ENCODE data around the gene TRAPPC14. TPM values are rescaled to one million over a fixed set of nuclear protein-coding genes. Genes with fewer than 3 reads are reported as not detected.
A peak's percentile ranks its signal among the peaks of the same experiment; 100 is the strongest.

TRAPPC14 gene
- total and polyA plus RNA-seq, 2 of the 13 experiments (the other 11 are each of a cell fraction or from before 2014, with no cell fraction given) = 4.7 to 9.6 TPM

DNA sequence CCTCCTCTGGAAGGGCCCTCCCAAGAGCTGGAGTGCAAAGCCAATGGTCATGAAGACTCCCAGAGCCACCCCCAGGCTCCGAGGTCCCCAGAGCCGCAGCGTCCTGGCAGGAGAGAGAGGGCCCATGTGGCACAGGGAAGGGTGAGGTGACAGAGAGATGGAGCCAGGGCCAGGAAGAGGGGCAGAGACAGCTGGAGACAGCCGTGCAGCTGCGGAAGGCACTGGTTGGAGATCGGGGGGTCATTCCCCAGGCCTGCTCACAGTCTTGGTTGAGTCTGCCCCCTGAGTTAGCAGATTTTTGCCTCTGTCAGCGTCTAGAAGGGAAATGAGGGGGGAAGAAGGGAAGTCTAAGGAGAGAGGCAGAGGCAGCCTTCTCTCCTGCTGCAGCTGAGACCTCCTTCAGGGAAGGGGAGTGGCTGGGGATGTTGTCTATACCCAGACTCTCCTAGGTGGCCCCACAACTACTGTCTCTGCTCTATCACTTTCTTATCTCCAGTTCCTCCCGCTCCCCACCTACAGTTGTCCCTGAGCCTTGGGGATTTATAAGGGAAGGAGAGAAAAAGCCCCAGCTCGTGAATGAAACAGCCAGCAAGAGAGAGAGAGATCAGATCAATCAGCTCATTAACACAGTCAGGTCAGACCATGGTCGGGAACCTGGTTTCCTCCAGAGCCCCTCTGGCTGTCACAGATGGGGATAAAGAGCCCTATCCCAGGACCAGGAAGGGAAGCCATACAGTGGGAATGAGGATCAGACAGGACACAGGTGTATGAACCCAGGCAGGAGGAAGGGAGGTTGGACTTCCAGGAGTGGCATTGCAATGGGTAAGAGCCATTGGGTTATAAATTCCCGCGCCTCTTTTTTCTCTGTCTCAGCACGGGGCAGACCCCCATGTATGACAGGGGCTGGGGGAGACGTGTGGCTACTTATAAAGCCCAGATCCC lies 8.7 kb upstream of the TRAPPC14 start:
- H3K79me2 ChIP-seq (ENCODE audit: insufficient read depth, low read length) = no peaks in the 10 kb centered on the region
- H3K4me2 ChIP-seq (ENCODE audit: low read depth, low read length) = peak overlapping the region; percentile 93
- in situ Hi-C loops (cut with HindIII; ENCODE audit: extremely low pct_ligation_motif_present, low pct_unique_long_range_greater_than_20kb) (no loop called here), intact Hi-C loops (cut with micrococcal nuclease; ENCODE audit: unreplicated experiment) (no loop called here)
- no peaks in the 10 kb centered on the region for H3K9me3 ChIP-seq (ENCODE audit: low read length)
- no peaks in the 10 kb centered on the region for H4K20me1 ChIP-seq (ENCODE audit: insufficient read depth, low read length)
- no peak overlapping the region for H3K9ac ChIP-seq (ENCODE audit: insufficient read depth, low read depth, low read length)
- H3K27ac ChIP-seq (ENCODE audit: extremely low read length, insufficient read depth, low read length) = no peak overlapping the region
- H2AFZ ChIP-seq (ENCODE audit: low read length) = no peak overlapping the region
- WGBS (ENCODE audit: low lambda C conversion rate) = 24% methylated on average over 14 of the region's 14 CpGs
- POLR2A ChIA-PET = interaction anchor here (1.3 to 2.2 kb wide), 3 partner anchors 10 to 18 kb away, joined by 5 to 10 read pairs (median 7); partner anchors contain the start of genes GPC2 and LAMTOR4
- H3K4me3 ChIP-seq (replicated peaks in 1 of 3; ENCODE audit: insufficient read depth in 1 of 3, low read depth in 2 of 3, low read length in 3 of 3) = no peak overlapping the region; a peak in 1 of 6 replicates
- peaks cover 4 to 49% of the 10 kb centered on the region in 2 experiments for H3K27me3 ChIP-seq (ENCODE audit: control insufficient read depth in 1 of 2, insufficient read depth in 2 of 2, low read length in 2 of 2)
- CTCF ChIA-PET (ENCODE audit: low intra/inter-chr PET ratio, low total read pairs) = no interaction called here
- FAIRE-seq (no peak), ATAC-seq (no peak; the same call in 2 of the 3 replicates), DNase-seq (ENCODE audit: low spot score) (no peak)
- TF ChIP-seq, protein P1, sequence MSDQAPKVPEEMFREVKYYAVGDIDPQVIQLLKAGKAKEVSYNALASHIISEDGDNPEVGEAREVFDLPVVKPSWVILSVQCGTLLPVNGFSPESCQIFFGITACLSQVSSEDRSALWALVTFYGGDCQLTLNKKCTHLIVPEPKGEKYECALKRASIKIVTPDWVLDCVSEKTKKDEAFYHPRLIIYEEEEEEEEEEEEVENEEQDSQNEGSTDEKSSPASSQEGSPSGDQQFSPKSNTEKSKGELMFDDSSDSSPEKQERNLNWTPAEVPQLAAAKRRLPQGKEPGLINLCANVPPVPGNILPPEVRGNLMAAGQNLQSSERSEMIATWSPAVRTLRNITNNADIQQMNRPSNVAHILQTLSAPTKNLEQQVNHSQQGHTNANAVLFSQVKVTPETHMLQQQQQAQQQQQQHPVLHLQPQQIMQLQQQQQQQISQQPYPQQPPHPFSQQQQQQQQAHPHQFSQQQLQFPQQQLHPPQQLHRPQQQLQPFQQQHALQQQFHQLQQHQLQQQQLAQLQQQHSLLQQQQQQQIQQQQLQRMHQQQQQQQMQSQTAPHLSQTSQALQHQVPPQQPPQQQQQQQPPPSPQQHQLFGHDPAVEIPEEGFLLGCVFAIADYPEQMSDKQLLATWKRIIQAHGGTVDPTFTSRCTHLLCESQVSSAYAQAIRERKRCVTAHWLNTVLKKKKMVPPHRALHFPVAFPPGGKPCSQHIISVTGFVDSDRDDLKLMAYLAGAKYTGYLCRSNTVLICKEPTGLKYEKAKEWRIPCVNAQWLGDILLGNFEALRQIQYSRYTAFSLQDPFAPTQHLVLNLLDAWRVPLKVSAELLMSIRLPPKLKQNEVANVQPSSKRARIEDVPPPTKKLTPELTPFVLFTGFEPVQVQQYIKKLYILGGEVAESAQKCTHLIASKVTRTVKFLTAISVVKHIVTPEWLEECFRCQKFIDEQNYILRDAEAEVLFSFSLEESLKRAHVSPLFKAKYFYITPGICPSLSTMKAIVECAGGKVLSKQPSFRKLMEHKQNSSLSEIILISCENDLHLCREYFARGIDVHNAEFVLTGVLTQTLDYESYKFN (CRISPR knock-in tag; conservative IDR thresholded peaks at IDR 0.05) = no peak
- no peak for TF ChIP-seq ZEB1 (IDR thresholded peaks at IDR 0.05; ENCODE audit: insufficient replicate concordance, low read depth)
- TF ChIP-seq CREB1 (IDR thresholded peaks at IDR 0.05) = no peak
- TF ChIP-seq CREB1 (CRISPR knock-in tag; IDR thresholded peaks at IDR 0.05) = no peak
- TF ChIP-seq, protein P2, sequence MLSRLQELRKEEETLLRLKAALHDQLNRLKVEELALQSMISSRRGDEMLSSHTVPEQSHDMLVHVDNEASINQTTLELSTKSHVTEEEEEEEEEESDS (CRISPR knock-in tag; IDR thresholded peaks at IDR 0.05; ENCODE audit: borderline replicate concordance) = no peak
- no peak for TF ChIP-seq THAP11 (CRISPR knock-in tag; IDR thresholded peaks at IDR 0.05)
- no peak for TF ChIP-seq RBM39 (IDR thresholded peaks at IDR 0.05; ENCODE audit: low read depth, low read length, poor library complexity, severe bottlenecking)
- TF ChIP-seq SAFB2 (CRISPR knock-in tag; IDR thresholded peaks at IDR 0.05; ENCODE audit: borderline replicate concordance, low read depth) = no peak
- no peak for TF ChIP-seq CC2D1A (CRISPR knock-in tag; IDR thresholded peaks at IDR 0.05)
- no peak for TF ChIP-seq RAD21 (CRISPR knock-in tag; IDR thresholded peaks at IDR 0.05)
- H3K36me3 ChIP-seq (replicated peaks in 1 of 2; ENCODE audit: control insufficient read depth in 1 of 2, insufficient read depth in 2 of 2, low read length in 2 of 2) = no peaks in the 10 kb centered on the region
- peaks cover 59% of the 10 kb centered on the region for H3K4me1 ChIP-seq (ENCODE audit: insufficient read depth, low read length)
- no TSS peak for BruUV-seq (replicated peaks)

All from HepG2 (cell line).